Stimulated activated CD8-positive, alpha-beta memory T cell treated with anti-CD3 and anti-CD28 coated beads, Interleukin-15, amount 100 ng/mL, for 24 hours (primary cell): Measurements from ENCODE around the gene PITPNB.

Source experiments
- DNase-seq: peaks from one replicate; pipeline ENCODE4 v3.0.0-alpha.2; 2020; ENCODE audit warnings: low read depth

Gene PITPNB

GRCh38 chr22:27802346-27803073, 116.5 kb downstream of the PITPNB start:
- DNase-seq, result no peak
